H9 (cell line): ENCODE measurements around the gene TIMM50. TPM values are rescaled to one million over a fixed set of nuclear protein-coding genes. Genes with fewer than 3 reads are reported as not detected.

Source experiments
- DNase-seq: peaks from one replicate; pipeline ENCODE4 v3.0.0-alpha.2; 2017
- H2AFZ ChIP-seq: one replicate; pipeline ENCODE4 v1.6.1; 2013; ENCODE audit warnings: mild to moderate bottlenecking, low read length, control low read depth, moderate library complexity
- H2AK5ac ChIP-seq: 2 replicates; pipeline ENCODE4 v1.6.1; 2013; ENCODE audit warnings: low read length, control low read depth, mixed read lengths; ENCODE audit not compliant: insufficient read length
- H2BK120ac ChIP-seq: one replicate; pipeline ENCODE4 v1.6.1; 2013; ENCODE audit warnings: low read depth, mild to moderate bottlenecking, low read length, control low read depth, inconsistent platforms; ENCODE audit not compliant: poor library complexity, severe bottlenecking
- H2BK12ac ChIP-seq: 2 replicates; pipeline ENCODE4 v1.6.1; 2013; ENCODE audit warnings: low read length, control low read depth, mixed read lengths, low read depth; ENCODE audit not compliant: insufficient read length
- H2BK15ac ChIP-seq: 2 replicates; pipeline ENCODE4 v1.6.1; 2013; ENCODE audit warnings: low read depth, low read length, control low read depth
- H2BK20ac ChIP-seq: one replicate; pipeline ENCODE4 v1.6.1; 2013; ENCODE audit warnings: low read depth, mild to moderate bottlenecking, low read length, control low read depth, inconsistent platforms; ENCODE audit not compliant: poor library complexity, severe bottlenecking
- H2BK5ac ChIP-seq: 2 replicates; pipeline ENCODE4 v1.6.1; 2013; ENCODE audit warnings: low read length, control low read depth, mixed read lengths; ENCODE audit not compliant: insufficient read length
- H3K14ac ChIP-seq: 2 replicates; pipeline ENCODE4 v1.6.1; 2013; ENCODE audit warnings: low read length, control low read depth; ENCODE audit not compliant: insufficient read depth
- H3K18ac ChIP-seq: 2 replicates; pipeline ENCODE4 v1.6.1; 2013; ENCODE audit warnings: low read depth, mild to moderate bottlenecking, mixed read lengths, low read length, control low read depth; ENCODE audit not compliant: insufficient read length
- H3K23ac ChIP-seq: 2 replicates; pipeline ENCODE4 v1.6.1; 2013; ENCODE audit warnings: low read length, control low read depth, mixed read lengths, low read depth; ENCODE audit not compliant: insufficient read length
- H3K23me2 ChIP-seq: 2 replicates; pipeline ENCODE4 v1.6.1; 2013; ENCODE audit warnings: low read depth, mild to moderate bottlenecking, mixed read lengths, low read length, control low read depth; ENCODE audit not compliant: insufficient read length, poor library complexity, severe bottlenecking
- H3K27ac ChIP-seq: 2 replicates; pipeline ENCODE4 v1.5.1; 2013; ENCODE audit warnings: low read length, control low read depth, mixed read lengths, low read depth; ENCODE audit not compliant: insufficient read length
- H3K27me3 ChIP-seq: 2 replicates; pipeline ENCODE4 v1.6.1; 2013; ENCODE audit warnings: low read length, control low read depth, inconsistent platforms; ENCODE audit not compliant: insufficient read depth
- H3K4ac ChIP-seq: 2 replicates; pipeline ENCODE4 v1.6.1; 2013; ENCODE audit warnings: low read depth, mild to moderate bottlenecking, control low read depth, inconsistent platforms, low read length, moderate library complexity
- H3K4me1 ChIP-seq: 2 replicates; pipeline ENCODE4 v1.6.1; 2013; ENCODE audit warnings: low read length, control low read depth, inconsistent platforms; ENCODE audit not compliant: insufficient read depth
- H3K4me2 ChIP-seq: 2 replicates; pipeline ENCODE4 v1.6.1; 2013; ENCODE audit warnings: low read length, control low read depth, mixed read lengths; ENCODE audit not compliant: insufficient read length, insufficient read depth
- H3K56ac ChIP-seq: 2 replicates; pipeline ENCODE4 v1.6.1; 2013; ENCODE audit warnings: low read depth, mild to moderate bottlenecking, mixed read lengths, low read length, control low read depth; ENCODE audit not compliant: insufficient read length
- H3K79me1 ChIP-seq: 2 replicates; pipeline ENCODE4 v1.6.1; 2013; ENCODE audit warnings: low read depth, mild to moderate bottlenecking, moderate library complexity, low read length, control low read depth, inconsistent platforms; ENCODE audit not compliant: insufficient read depth, poor library complexity, severe bottlenecking
- H3K79me2 ChIP-seq: 2 replicates; pipeline ENCODE4 v1.6.1; 2013; ENCODE audit warnings: low read length, control low read depth, inconsistent platforms; ENCODE audit not compliant: insufficient read depth
- H3K9ac ChIP-seq: 2 replicates; pipeline ENCODE4 v1.6.1; 2013; ENCODE audit warnings: low read length, control low read depth, mixed read lengths; ENCODE audit not compliant: insufficient read length; ENCODE audit errors: extremely low read depth
- H3K9me3 ChIP-seq: one replicate; pipeline ENCODE4 v1.6.1; 2013; ENCODE audit warnings: low read depth, low read length, inconsistent platforms; ENCODE audit not compliant: control insufficient read depth
- H3T11ph ChIP-seq: one replicate; pipeline ENCODE4 v1.6.1; 2013; ENCODE audit warnings: mild to moderate bottlenecking, low read length, control low read depth, inconsistent platforms
- H4K20me1 ChIP-seq: one replicate; pipeline ENCODE4 v1.6.1; 2013; ENCODE audit not compliant: control insufficient read depth, insufficient read length, insufficient read depth
- H4K5ac ChIP-seq: 2 replicates; pipeline ENCODE4 v1.6.1; 2013; ENCODE audit warnings: low read depth, mild to moderate bottlenecking, mixed read lengths, low read length, control low read depth; ENCODE audit not compliant: insufficient read length
- H4K8ac ChIP-seq: replicated peaks from 2 replicates; pipeline ENCODE4 v1.6.1; 2013; ENCODE audit warnings: low read length, control low read depth, mixed read lengths, low read depth; ENCODE audit not compliant: insufficient read length
- H4K91ac ChIP-seq: 2 replicates; pipeline ENCODE4 v1.6.1; 2013; ENCODE audit warnings: low read depth, mild to moderate bottlenecking, moderate library complexity, mixed read lengths, low read length, control low read depth; ENCODE audit not compliant: insufficient read length
- H3K27ac Mint-ChIP-seq, 3 experiments: 2 replicates in 2 of 3; 3 replicates in 1 of 3; pipeline ENCODE4 v1.8.0; 2020 to 2021; ENCODE audit warnings: mixed read lengths in 3 of 3, mild to moderate bottlenecking in 1 of 3, moderate library complexity in 1 of 3
- H3K27me3 Mint-ChIP-seq: 2 replicates; pipeline ENCODE4 v1.8.0; 2021; ENCODE audit warnings: low read depth, mild to moderate bottlenecking, moderate library complexity, mixed read lengths
- H3K36me3 Mint-ChIP-seq, 3 experiments: 2 replicates in 2 of 3; 3 replicates in 1 of 3; pipeline ENCODE4 v1.8.0; 2020 to 2021; ENCODE audit warnings: low read depth in 3 of 3, mixed read lengths in 3 of 3; ENCODE audit not compliant: insufficient read depth in 1 of 3
- H3K4me1 Mint-ChIP-seq, 2 experiments: 2 replicates each; pipeline ENCODE4 v1.8.0; 2020; ENCODE audit warnings: mixed read lengths in 2 of 2
- H3K4me3 Mint-ChIP-seq, 2 experiments: 2 replicates in 1 of 2; 3 replicates in 1 of 2; pipeline ENCODE4 v1.8.0; 2020 to 2021; ENCODE audit warnings: mild to moderate bottlenecking in 2 of 2, mixed read lengths in 2 of 2, moderate library complexity in 1 of 2
- H3K9me3 Mint-ChIP-seq, 2 experiments: 2 replicates in 1 of 2; 3 replicates in 1 of 2; pipeline ENCODE4 v1.8.0; 2020; ENCODE audit warnings: mild to moderate bottlenecking in 2 of 2, mixed read lengths in 2 of 2, moderate library complexity in 1 of 2
- WGBS: extraction: QIAGEN DNeasy Blood & Tissue Kit; methylation state at CpG from one replicate; pipeline ENCODE4 v1.1.7; 2013; ENCODE audit warnings: missing lambda C conversion rate, low lambda C conversion rate, mixed read lengths; ENCODE audit not compliant: insufficient read length; ENCODE audit errors: extremely low coverage; 5-methylcytosine and 5-hydroxymethylcytosine counted together
- total RNA-seq: library from RNA; stranded (reverse); gene quantifications from 2 replicates; pipeline ENCODE4 v1.2.1, GENCODE V29; 2021
- TF ChIP-seq, protein P1 (sequence below): fragments of 200-600 bp; sonication (generic); conservative IDR thresholded peaks from 3 replicates; pipeline ENCODE4 v1.8.0; 2021; ENCODE audit warnings: antibody characterized with exemption, mild to moderate bottlenecking

The TIMM50 gene
- total RNA-seq, 1 experiment from 2014 or later: 128 TPM

DNA sequence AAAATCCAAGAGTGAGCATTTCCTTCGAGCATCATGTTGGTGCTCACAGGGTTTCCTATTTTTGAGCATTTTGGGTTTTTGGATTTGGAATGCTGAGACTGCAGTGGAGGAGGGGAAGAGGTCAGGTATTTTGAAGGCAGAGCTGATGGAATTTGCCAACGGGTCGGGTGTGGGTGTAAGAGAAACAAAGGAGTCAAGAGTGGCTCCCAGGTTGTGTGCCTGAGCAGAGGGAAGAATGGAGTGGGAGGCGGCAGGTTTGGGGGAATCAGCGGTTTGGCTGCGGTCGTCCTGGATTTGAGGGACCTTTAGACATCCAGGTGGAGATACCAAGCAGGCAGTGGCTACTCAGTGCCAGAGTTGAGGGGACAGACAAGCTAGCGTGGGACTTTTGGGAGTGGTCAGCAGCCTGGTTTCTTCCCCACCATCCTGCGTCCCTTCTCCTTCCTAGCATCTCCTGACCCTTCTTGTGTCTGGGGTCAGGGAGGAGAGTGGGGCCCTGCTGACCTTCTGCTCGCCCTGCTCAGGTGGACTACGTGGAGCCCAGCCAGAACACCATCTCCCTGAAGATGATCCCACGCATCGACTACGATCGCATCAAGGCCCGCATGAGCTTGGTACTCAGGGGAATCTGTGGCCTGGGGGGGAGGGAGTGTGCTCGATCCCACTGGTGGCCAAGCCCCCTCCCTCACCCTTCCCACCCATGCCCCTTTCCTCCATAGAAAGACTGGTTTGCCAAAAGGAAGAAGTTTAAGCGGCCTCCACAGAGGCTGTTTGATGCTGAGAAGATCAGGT, 14.5 kb upstream of the TIMM50 start:
- Mint-ChIP-seq H3K4me1 (no peaks in the 10 kb centered on the region), H3K36me3 (peaks cover 48 to 81% (median 80%) of the 10 kb centered on the region in 3 experiments), H3K4me3 (no peak overlapping the region), H3K9me3 (no peaks in the 10 kb centered on the region), H3K27ac (peak overlapping the region in 2 of 3 experiments; percentile 9 to 34; a peak in 3 of 7 replicates), H3K27me3 (no peaks in the 10 kb centered on the region; the same call in 1 of the 2 replicates)
- DNase-seq: no peak
- H3K56ac ChIP-seq: no peak overlapping the region
- H4K8ac ChIP-seq: no peak overlapping the region
- H3K4me2 ChIP-seq: no peak overlapping the region
- H3K18ac ChIP-seq: no peak overlapping the region
- no peak overlapping the region for H3K23ac ChIP-seq
- no peaks in the 10 kb centered on the region for H3K79me2 ChIP-seq
- no peak overlapping the region for H4K91ac ChIP-seq
- no peak overlapping the region for H3K14ac ChIP-seq
- H3T11ph ChIP-seq: no peak overlapping the region
- TF ChIP-seq, protein P1, sequence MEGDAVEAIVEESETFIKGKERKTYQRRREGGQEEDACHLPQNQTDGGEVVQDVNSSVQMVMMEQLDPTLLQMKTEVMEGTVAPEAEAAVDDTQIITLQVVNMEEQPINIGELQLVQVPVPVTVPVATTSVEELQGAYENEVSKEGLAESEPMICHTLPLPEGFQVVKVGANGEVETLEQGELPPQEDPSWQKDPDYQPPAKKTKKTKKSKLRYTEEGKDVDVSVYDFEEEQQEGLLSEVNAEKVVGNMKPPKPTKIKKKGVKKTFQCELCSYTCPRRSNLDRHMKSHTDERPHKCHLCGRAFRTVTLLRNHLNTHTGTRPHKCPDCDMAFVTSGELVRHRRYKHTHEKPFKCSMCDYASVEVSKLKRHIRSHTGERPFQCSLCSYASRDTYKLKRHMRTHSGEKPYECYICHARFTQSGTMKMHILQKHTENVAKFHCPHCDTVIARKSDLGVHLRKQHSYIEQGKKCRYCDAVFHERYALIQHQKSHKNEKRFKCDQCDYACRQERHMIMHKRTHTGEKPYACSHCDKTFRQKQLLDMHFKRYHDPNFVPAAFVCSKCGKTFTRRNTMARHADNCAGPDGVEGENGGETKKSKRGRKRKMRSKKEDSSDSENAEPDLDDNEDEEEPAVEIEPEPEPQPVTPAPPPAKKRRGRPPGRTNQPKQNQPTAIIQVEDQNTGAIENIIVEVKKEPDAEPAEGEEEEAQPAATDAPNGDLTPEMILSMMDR: no peak
- no peak overlapping the region for H3K27ac ChIP-seq
- no peak overlapping the region for H2AFZ ChIP-seq
- no peak overlapping the region for H2BK120ac ChIP-seq
- no CpG with 5 or more reads among the region's 18 CpGs for WGBS
- H3K23me2 ChIP-seq: no peaks in the 10 kb centered on the region
- H2BK15ac ChIP-seq: no peak overlapping the region
- H4K5ac ChIP-seq: no peak overlapping the region
- H2AK5ac ChIP-seq: no peak overlapping the region
- no peaks in the 10 kb centered on the region for H3K79me1 ChIP-seq
- H2BK20ac ChIP-seq: no peak overlapping the region
- H3K9me3 ChIP-seq: no peaks in the 10 kb centered on the region
- H3K4me1 ChIP-seq: no peaks in the 10 kb centered on the region
- no peaks in the 10 kb centered on the region for H3K27me3 ChIP-seq
- H2BK12ac ChIP-seq: no peak overlapping the region
- H3K4ac ChIP-seq: no peak overlapping the region
- H3K9ac ChIP-seq: no peak overlapping the region
- peaks cover 3% of the 10 kb centered on the region for H4K20me1 ChIP-seq
- H2BK5ac ChIP-seq: no peak overlapping the region
